OCI-LY3 (cell line): ENCODE data around the gene ERP27.

ENCODE experiments used
- EZH2phosphoT487 ChIP-seq: fragments of 200-600 bp; shearing (Covaris generic); IDR thresholded peaks from 2 replicates; pipeline ENCODE4 v1.6.1; 2018; ENCODE audit warnings: antibody characterized with exemption, mixed run types, low read depth
- TF ChIP-seq, protein P1 (sequence below): fragments of 200-600, 300-600 bp; sonication (generic); IDR thresholded peaks from 2 replicates; pipeline ENCODE4 v1.5.1; 2014; ENCODE audit warnings: antibody characterized with exemption, low read length, low read depth

DNA sequence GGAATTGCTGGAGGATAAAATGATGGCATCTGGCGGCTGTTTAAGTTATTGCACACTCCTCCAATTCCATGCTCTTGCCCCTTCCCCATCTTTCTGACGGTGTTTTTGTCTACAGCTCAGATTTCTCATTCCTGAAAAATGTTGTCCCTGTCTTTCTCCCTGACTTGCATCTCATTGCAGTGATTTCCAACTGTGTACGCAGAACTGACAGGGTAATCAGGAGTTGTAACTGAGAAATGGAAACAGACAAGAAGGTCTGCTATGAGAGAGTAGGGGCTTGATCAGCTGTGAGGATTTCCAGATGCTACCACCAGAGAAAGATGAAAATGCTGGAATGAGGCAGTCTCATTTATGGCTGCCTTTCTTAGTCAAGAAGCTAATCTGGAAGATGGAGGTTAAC is 1.3 kb downstream of the ERP27 start:
- TF ChIP-seq, protein P1, sequence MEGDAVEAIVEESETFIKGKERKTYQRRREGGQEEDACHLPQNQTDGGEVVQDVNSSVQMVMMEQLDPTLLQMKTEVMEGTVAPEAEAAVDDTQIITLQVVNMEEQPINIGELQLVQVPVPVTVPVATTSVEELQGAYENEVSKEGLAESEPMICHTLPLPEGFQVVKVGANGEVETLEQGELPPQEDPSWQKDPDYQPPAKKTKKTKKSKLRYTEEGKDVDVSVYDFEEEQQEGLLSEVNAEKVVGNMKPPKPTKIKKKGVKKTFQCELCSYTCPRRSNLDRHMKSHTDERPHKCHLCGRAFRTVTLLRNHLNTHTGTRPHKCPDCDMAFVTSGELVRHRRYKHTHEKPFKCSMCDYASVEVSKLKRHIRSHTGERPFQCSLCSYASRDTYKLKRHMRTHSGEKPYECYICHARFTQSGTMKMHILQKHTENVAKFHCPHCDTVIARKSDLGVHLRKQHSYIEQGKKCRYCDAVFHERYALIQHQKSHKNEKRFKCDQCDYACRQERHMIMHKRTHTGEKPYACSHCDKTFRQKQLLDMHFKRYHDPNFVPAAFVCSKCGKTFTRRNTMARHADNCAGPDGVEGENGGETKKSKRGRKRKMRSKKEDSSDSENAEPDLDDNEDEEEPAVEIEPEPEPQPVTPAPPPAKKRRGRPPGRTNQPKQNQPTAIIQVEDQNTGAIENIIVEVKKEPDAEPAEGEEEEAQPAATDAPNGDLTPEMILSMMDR = no peak
- no peak for TF ChIP-seq EZH2phosphoT487
